GM12872 (cell line): ENCODE results near the gene WBP2.

Source experiments
- CTCF ChIP-seq: IDR thresholded peaks from 3 replicates; pipeline ENCODE4 v1.5.1; 2011; ENCODE audit warnings: low read depth, mild to moderate bottlenecking, low read length, moderate library complexity; ENCODE audit not compliant: insufficient read depth

Gene WBP2

GRCh38 chr17:75845058-75845711, 9.9 kb downstream of the WBP2 start:
- peak; percentile 97 for TF ChIP-seq CTCF

GRCh38 chr17:75844530-75845057, 10.5 kb downstream of the WBP2 start:
- TF ChIP-seq CTCF, result no peak

GRCh38 chr17:75843577-75844529, 11.3 kb downstream of the WBP2 start, which contains the start of gene UNC13D:
Gene UNC13D, minus strand, starts transcription at chr17:75844404. Its CDS starts 67 bp downstream, at chr17:75844337.
- TF ChIP-seq CTCF, result no peak

- 0 out of 3 replicates have a peak, but pooled peaks have one; percentile 6 for TF ChIP-seq CTCF
Measured at GRCh38 chr17:75842963-75843576, 12.1 kb downstream of the WBP2 start.

GRCh38 chr17:75842411-75842810, 12.7 kb downstream of the WBP2 start:
- no peak for TF ChIP-seq CTCF

GRCh38 chr17:75840799-75841164, 14.4 kb downstream of the WBP2 start:
- no peak for TF ChIP-seq CTCF
